Psoas muscle (tissue), 8 donors: ENCODE measurements around the gene TIGD7. TPM values are rescaled to one million over a fixed set of nuclear protein-coding genes. Genes with fewer than 3 reads are reported as not detected.

Source experiments
- ATAC-seq, 4 donors: fragments of 200-7000 bp; cut with Tn5 transposase; one replicate each; pipeline ENCODE4 v1.9.1; 2020; ENCODE audit warnings: moderate library complexity in 3 of 4, mild to moderate bottlenecking in 2 of 4
- DNase-seq, 2 donors: peaks; one replicate each; pipeline ENCODE4 v3.0.0-alpha.2; 2020
- H3K27ac ChIP-seq: fragments of 200-600 bp; one replicate; pipeline ENCODE4 v1.8.0; 2022
- H3K27me3 ChIP-seq, 3 donors: fragments of 200-600 bp in 1 of 3; one replicate each; pipeline versions ENCODE4 v1.6.1 to v1.8.0; 2013 to 2022; ENCODE audit warnings: low read length in 2 of 3, mild to moderate bottlenecking in 2 of 3, moderate library complexity in 1 of 3; ENCODE audit not compliant: insufficient read depth in 3 of 3
- H3K36me3 ChIP-seq, 2 donors: fragments of 200-600 bp in 1 of 2; one replicate each; pipeline versions ENCODE4 v1.6.1 to v1.8.0; 2013 to 2022; ENCODE audit warnings: low read depth in 1 of 2, mild to moderate bottlenecking in 1 of 2, moderate library complexity in 1 of 2; ENCODE audit not compliant: insufficient read depth in 1 of 2
- H3K4me1 ChIP-seq: fragments of 200-600 bp; one replicate; pipeline ENCODE4 v1.8.0; 2022
- H3K4me3 ChIP-seq: fragments of 200-600 bp; one replicate; pipeline ENCODE4 v1.8.0; 2022; ENCODE audit warnings: mild to moderate bottlenecking
- H3K9me3 ChIP-seq: fragments of 200-600 bp; one replicate; pipeline ENCODE4 v1.8.0; 2022
- WGBS, 3 donors: extraction: QIAGEN DNeasy Blood & Tissue Kit; methylation state at CpG; one replicate each; pipeline versions ENCODE4 v1.1.6 to v1.1.7; 2013; 5-methylcytosine and 5-hydroxymethylcytosine counted together
- intact Hi-C, 2 donors: fragments of 100-400 bp; cut with DNase I; formaldehyde crosslinking; loops; one replicate each; pipeline versions ENCODE4 v1.11.0 to v1.14.2; 2022
- polyA plus RNA-seq, 3 donors: library from polyadenylated mRNA; stranded (reverse); fragments of 200-250 nt; gene quantifications; one replicate each; pipeline ENCODE4 v1.2.3, GENCODE V29; 2013
- total RNA-seq, 4 donors: library from RNA; stranded (reverse); fragmentation: NEBNext Ultra II Directional in 2 of 4; extraction: Animal tissue kit (Norgen Biotek cat#: 25700) in 2 of 4; gene quantifications; one replicate each; pipeline versions ENCODE4 v1.2.1 to v1.2.4, GENCODE V29; 2021 to 2023
- TF ChIP-seq, protein P1 (sequence below): fragments of 200-600 bp; IDR thresholded peaks from one replicate; pipeline ENCODE4 v1.8.0; 2022; ENCODE audit warnings: antibody characterized with exemption
- donor health status: healthy with polysubstance abuse.
- donor health status: DM: no; HTN: no; CAD: no; lungs with moderate emphysema.
- donor health status: Bipolar disorder and iron deficiency.
- donor health status: healthy.
- donor health status: DM: yes; HTN: yes; CAD: no.
- donor health status: DM: no; HTN: no; CAD: no.
- donor health status: DM: no; HTN: no; CAD: no.
- donor health status: DM: yes; HTN: yes; CAD: no.

Gene TIGD7
- total and polyA plus RNA-seq, 7 donors, result 3.1 to 9.4 (median 6.4) TPM

DNA sequence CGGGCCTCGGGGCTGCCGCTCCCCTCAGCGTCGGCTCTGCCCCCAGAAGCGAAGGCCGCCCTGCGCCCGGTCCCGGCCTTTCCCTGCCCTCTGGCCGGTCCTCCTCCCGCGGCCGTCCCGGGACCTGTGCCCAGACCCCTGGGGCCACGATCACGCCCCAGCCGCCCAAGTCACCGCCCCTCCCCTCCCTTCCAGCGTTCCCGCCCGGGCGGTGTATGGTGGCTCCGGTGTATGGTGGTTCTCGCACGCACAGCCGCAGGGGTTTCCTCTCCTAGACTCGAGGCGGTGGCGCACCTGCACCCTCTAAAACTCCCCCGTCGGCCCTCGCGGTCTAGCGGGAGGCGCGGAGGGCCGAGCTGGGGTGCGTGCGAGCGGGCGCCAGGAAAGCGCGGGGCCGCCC, 10.0 kb downstream of the TIGD7 start:
- Histone ChIP-seq H3K27ac (no peak overlapping the region), H3K4me3 (no peak overlapping the region), H3K27me3 (no peaks in the 10 kb centered on the region), H3K4me1 (no peaks in the 10 kb centered on the region), H3K36me3 (peaks cover 15 to 49% of the 10 kb centered on the region in 2 donors), H3K9me3 (peaks cover 91% of the 10 kb centered on the region)
- no peak for ATAC-seq
- TF ChIP-seq, protein P1, sequence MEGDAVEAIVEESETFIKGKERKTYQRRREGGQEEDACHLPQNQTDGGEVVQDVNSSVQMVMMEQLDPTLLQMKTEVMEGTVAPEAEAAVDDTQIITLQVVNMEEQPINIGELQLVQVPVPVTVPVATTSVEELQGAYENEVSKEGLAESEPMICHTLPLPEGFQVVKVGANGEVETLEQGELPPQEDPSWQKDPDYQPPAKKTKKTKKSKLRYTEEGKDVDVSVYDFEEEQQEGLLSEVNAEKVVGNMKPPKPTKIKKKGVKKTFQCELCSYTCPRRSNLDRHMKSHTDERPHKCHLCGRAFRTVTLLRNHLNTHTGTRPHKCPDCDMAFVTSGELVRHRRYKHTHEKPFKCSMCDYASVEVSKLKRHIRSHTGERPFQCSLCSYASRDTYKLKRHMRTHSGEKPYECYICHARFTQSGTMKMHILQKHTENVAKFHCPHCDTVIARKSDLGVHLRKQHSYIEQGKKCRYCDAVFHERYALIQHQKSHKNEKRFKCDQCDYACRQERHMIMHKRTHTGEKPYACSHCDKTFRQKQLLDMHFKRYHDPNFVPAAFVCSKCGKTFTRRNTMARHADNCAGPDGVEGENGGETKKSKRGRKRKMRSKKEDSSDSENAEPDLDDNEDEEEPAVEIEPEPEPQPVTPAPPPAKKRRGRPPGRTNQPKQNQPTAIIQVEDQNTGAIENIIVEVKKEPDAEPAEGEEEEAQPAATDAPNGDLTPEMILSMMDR, result no peak
- intact Hi-C loops, result no loop called here
- no peak for DNase-seq
- WGBS, 3 donors, result 30 to 34% (median 34%) methylated on average over 42 to 45 of the region's 45 CpGs

DNA sequence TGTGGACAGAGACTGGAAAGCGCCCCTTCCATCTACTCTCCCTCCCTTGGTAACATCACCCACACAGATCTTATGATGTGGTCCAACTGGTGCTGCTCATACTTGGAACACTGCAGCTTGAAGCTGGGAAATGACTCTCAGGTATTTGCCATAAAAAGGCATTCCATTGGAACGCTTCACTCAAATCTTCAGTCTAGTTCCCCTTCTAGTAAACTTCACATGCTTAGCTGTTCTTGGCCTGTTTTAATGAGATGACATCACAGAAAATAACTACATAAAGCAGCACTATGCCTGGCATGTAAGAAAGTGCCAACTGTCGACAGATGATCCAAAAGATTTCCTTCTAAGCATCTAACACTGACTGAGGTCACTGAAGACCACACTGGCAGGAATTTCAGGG, 12.6 kb downstream of the TIGD7 start:
- ATAC-seq, result no peak
- no peak overlapping the region for H3K27ac ChIP-seq
- 71 to 86% (median 72%) methylated on average over 3 of the region's 3 CpGs for WGBS, 3 donors
- peaks cover 0 to 3% (median 0%) of the 10 kb centered on the region in 3 donors for H3K27me3 ChIP-seq
- no peaks in the 10 kb centered on the region for H3K4me1 ChIP-seq
- intact Hi-C loops, result no loop called here
- peaks cover 29 to 58% of the 10 kb centered on the region in 2 donors for H3K36me3 ChIP-seq
- TF ChIP-seq, protein P1, result no peak
- peaks cover 95% of the 10 kb centered on the region for H3K9me3 ChIP-seq
- H3K4me3 ChIP-seq, result no peak overlapping the region
- DNase-seq, result no peak

DNA sequence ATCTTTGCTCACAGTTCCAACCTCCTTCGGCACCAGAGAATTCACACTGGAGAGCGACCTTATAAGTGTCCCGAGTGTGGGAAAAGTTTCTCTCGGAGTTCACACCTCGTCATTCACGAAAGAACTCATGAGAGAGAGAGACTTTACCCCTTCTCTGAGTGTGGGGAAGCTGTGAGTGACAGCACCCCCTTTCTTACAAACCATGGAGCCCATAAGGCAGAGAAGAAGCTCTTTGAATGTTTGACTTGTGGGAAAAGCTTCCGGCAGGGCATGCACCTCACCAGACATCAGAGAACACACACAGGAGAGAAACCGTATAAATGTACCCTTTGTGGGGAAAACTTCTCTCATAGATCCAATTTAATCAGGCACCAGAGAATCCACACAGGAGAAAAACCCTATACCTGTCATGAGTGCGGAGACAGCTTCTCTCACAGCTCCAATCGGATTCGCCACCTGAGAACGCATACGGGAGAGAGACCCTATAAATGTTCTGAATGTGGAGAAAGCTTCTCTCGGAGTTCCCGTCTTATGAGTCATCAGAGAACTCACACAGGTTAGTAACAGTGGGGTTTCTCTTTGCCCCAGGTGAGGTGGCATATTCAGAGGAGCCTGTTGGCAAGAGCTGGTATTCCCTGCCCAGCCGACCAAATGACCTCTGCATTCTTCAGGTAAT, 15.1 kb downstream of the TIGD7 start:
- no peak overlapping the region for H3K4me3 ChIP-seq
- TF ChIP-seq, protein P1, result no peak
- H3K27me3 ChIP-seq, result peaks cover 0 to 3% (median 0%) of the 10 kb centered on the region in 3 donors
- intact Hi-C loops, result no loop called here
- peaks cover 70% of the 10 kb centered on the region for H3K9me3 ChIP-seq
- no peak overlapping the region for H3K27ac ChIP-seq
- H3K36me3 ChIP-seq, result peaks cover 31 to 77% of the 10 kb centered on the region in 2 donors
- ATAC-seq, result no peak
- peaks cover 4% of the 10 kb centered on the region for H3K4me1 ChIP-seq
- 97 to 98% (median 98%) methylated on average over 16 of the region's 16 CpGs for WGBS, 3 donors
- DNase-seq, result no peak

DNA sequence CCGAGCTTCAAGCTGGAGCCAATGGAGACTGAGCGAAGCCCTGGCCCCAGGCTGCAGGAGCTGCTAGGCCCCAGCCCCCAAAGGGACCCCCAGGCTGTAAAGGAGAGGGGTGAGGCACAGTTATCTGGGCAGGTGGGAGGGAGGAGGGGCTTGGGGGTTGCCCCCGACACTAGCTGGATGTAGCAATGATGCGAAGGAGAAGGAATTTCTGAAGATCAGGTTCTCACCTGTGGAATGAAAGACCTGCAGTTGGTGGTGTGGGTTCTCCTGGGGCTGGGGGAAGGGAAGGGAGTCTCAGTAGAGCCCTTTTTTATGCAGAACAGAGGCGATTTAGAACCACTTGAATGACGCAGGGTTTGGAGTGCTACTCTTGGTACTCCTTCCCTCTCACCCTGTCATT, 20.1 kb downstream of the TIGD7 start:
- Histone ChIP-seq H3K9me3 (peaks cover 21% of the 10 kb centered on the region), H3K4me3 (peak overlapping the region; percentile 76), H3K36me3 (peaks cover 15 to 44% of the 10 kb centered on the region in 2 donors), H3K4me1 (peaks cover 15% of the 10 kb centered on the region), H3K27me3 (peaks cover 0 to 2% (median 0%) of the 10 kb centered on the region in 3 donors), H3K27ac (no peak overlapping the region)
- 83 to 89% (median 88%) methylated on average over 6 of the region's 6 CpGs for WGBS, 3 donors
- intact Hi-C loops, result no loop called here
- ATAC-seq, result no peak
- no peak for DNase-seq
- TF ChIP-seq, protein P1, result no peak
